ENCODE measurements around the gene IBA57. TPM values are rescaled to one million over a fixed set of nuclear protein-coding genes. Genes with fewer than 3 reads are reported as not detected.

IBA57 gene
- total RNA-seq, 3 donors from 2014 or later, result 3.4 to 4.1 (median 3.9) TPM

GRCh38 chr1:228122921-228123441, 42.6 kb upstream of the IBA57 start:
- intact Hi-C loops (cut with DNase I; ENCODE audit: low total_unique reads), result loop anchor here (1.0 kb wide), 1 partner anchor 20 kb away; no protein-coding TSS in a partner anchor
- Histone ChIP-seq H3K36me3 (no peaks in the 10 kb centered on the region), H3K9me3 (no peaks in the 10 kb centered on the region), H3K4me3 (no peak overlapping the region), H3K27me3 (no peaks in the 10 kb centered on the region), H3K27ac (no peak overlapping the region), H3K4me1 (no peaks in the 10 kb centered on the region)
- DNase-seq (ENCODE audit: low spot score in 2 of 2), result no peak
- TF ChIP-seq CTCF (IDR thresholded peaks at IDR 0.05) (no peak), POLR2AphosphoS5 (IDR thresholded peaks at IDR 0.05) (no peak), POLR2A (IDR thresholded peaks at IDR 0.05) (no peak)

- no peak for DNase-seq (ENCODE audit: low spot score in 2 of 2)
- Histone ChIP-seq H3K27me3 (no peaks in the 10 kb centered on the region), H3K4me3 (no peak overlapping the region), H3K9me3 (no peaks in the 10 kb centered on the region), H3K27ac (no peak overlapping the region), H3K36me3 (no peaks in the 10 kb centered on the region), H3K4me1 (no peaks in the 10 kb centered on the region)
- intact Hi-C loops (cut with DNase I; ENCODE audit: low total_unique reads), result no loop called here
- TF ChIP-seq POLR2AphosphoS5 (IDR thresholded peaks at IDR 0.05), result no peak
- no peak for TF ChIP-seq CTCF (IDR thresholded peaks at IDR 0.05)
- TF ChIP-seq POLR2A (IDR thresholded peaks at IDR 0.05), result no peak
Measured at GRCh38 chr1:228123505-228123904, 42.1 kb upstream of the IBA57 start.

GRCh38 chr1:228125185-228125584, 40.4 kb upstream of the IBA57 start:
- no peaks in the 10 kb centered on the region for H3K4me1 ChIP-seq
- intact Hi-C loops (cut with DNase I; ENCODE audit: low total_unique reads), result no loop called here
- no peak for DNase-seq (ENCODE audit: low spot score in 2 of 2)
- no peaks in the 10 kb centered on the region for H3K36me3 ChIP-seq
- no peaks in the 10 kb centered on the region for H3K27me3 ChIP-seq
- H3K9me3 ChIP-seq, result no peaks in the 10 kb centered on the region
- no peak overlapping the region for H3K27ac ChIP-seq
- TF ChIP-seq POLR2AphosphoS5 (IDR thresholded peaks at IDR 0.05), result no peak
- no peak for TF ChIP-seq POLR2A (IDR thresholded peaks at IDR 0.05)
- no peak overlapping the region for H3K4me3 ChIP-seq

- Histone ChIP-seq H3K36me3 (no peaks in the 10 kb centered on the region), H3K27ac (peak overlapping the region; percentile 46 to 73), H3K4me3 (no peak overlapping the region), H3K27me3 (no peaks in the 10 kb centered on the region), H3K9me3 (no peaks in the 10 kb centered on the region), H3K4me1 (no peaks in the 10 kb centered on the region)
- intact Hi-C loops (cut with DNase I; ENCODE audit: low total_unique reads), result no loop called here
- TF ChIP-seq CTCF (IDR thresholded peaks at IDR 0.05), result no peak
- TF ChIP-seq POLR2AphosphoS5 (IDR thresholded peaks at IDR 0.05), result no peak
- no peak for TF ChIP-seq POLR2A (IDR thresholded peaks at IDR 0.05)
- no peak for DNase-seq (ENCODE audit: low spot score in 2 of 2)
Measured at GRCh38 chr1:228131766-228132165, 33.8 kb upstream of the IBA57 start.

GRCh38 chr1:228134591-228134990, 31.0 kb upstream of the IBA57 start:
- Histone ChIP-seq H3K4me3 (no peak overlapping the region), H3K4me1 (no peaks in the 10 kb centered on the region), H3K9me3 (no peaks in the 10 kb centered on the region), H3K27me3 (no peaks in the 10 kb centered on the region), H3K27ac (no peak overlapping the region), H3K36me3 (no peaks in the 10 kb centered on the region)
- DNase-seq (ENCODE audit: low spot score in 2 of 2), result no peak
- TF ChIP-seq POLR2A (IDR thresholded peaks at IDR 0.05) (no peak), CTCF (IDR thresholded peaks at IDR 0.05) (no peak), POLR2AphosphoS5 (IDR thresholded peaks at IDR 0.05) (no peak)
- intact Hi-C loops (cut with DNase I; ENCODE audit: low total_unique reads), result no loop called here

GRCh38 chr1:228136901-228137300, 28.7 kb upstream of the IBA57 start:
- Histone ChIP-seq H3K4me3 (no peak overlapping the region), H3K4me1 (peaks cover 0 to 6% of the 10 kb centered on the region in 2 donors), H3K27ac (no peak overlapping the region), H3K36me3 (no peaks in the 10 kb centered on the region), H3K9me3 (no peaks in the 10 kb centered on the region), H3K27me3 (no peaks in the 10 kb centered on the region)
- TF ChIP-seq CTCF (IDR thresholded peaks at IDR 0.05) (no peak), POLR2A (IDR thresholded peaks at IDR 0.05) (no peak), POLR2AphosphoS5 (IDR thresholded peaks at IDR 0.05) (no peak)
- no peak for DNase-seq (ENCODE audit: low spot score in 2 of 2)
- intact Hi-C loops (cut with DNase I; ENCODE audit: low total_unique reads), result no loop called here
